Esophagus muscularis mucosa (tissue), 4 donors: ENCODE data around the gene ZNF22. TPM values are rescaled to one million over a fixed set of nuclear protein-coding genes. Genes with fewer than 3 reads are reported as not detected.

Experiments
- DNase-seq: peaks from one replicate; pipeline ENCODE4 v3.0.0-alpha.2; 2017; ENCODE audit errors: extremely low spot score
- H3K27ac ChIP-seq, 4 donors: fragments of 200-600 bp; sonication (generic); replicated peaks in 1 of 4; 1 replicate in 3 of 4; 2 replicates in 1 of 4; pipeline ENCODE4 v1.5.1; 2016 to 2019; ENCODE audit warnings: mild to moderate bottlenecking in 1 of 4
- H3K27me3 ChIP-seq, 4 donors: fragments of 200-600 bp; sonication (generic); one replicate each; pipeline versions ENCODE4 v1.5.1 to v1.6.0; 2016 to 2019
- H3K36me3 ChIP-seq, 4 donors: fragments of 200-600 bp; sonication (generic); one replicate each; pipeline ENCODE4 v1.5.1; 2016 to 2019
- H3K4me1 ChIP-seq, 4 donors: fragments of 200-600 bp; sonication (generic); one replicate each; pipeline ENCODE4 v1.5.1; 2016 to 2019
- H3K4me3 ChIP-seq, 4 donors: fragments of 200-600 bp; sonication (generic); 1 replicate in 2 of 4; 2 replicates in 2 of 4; pipeline ENCODE4 v1.5.1; 2016 to 2019; ENCODE audit warnings: mild to moderate bottlenecking in 4 of 4, moderate library complexity in 1 of 4
- H3K9me3 ChIP-seq, 4 donors: fragments of 200-600 bp; sonication (generic); 1 replicate in 3 of 4; 2 replicates in 1 of 4; pipeline ENCODE4 v1.5.1; 2016 to 2019
- EP300 ChIP-seq: sonication (generic); formaldehyde crosslinking; IDR thresholded peaks from one replicate; pipeline ENCODE4 v1.6.1; 2017; ENCODE audit warnings: antibody characterized with exemption
- POLR2A ChIP-seq: fragments of 450-650 bp; IDR thresholded peaks from one replicate; pipeline ENCODE4 v1.6.1; 2017; ENCODE audit warnings: antibody characterized with exemption, moderate library complexity, mild to moderate bottlenecking, low read depth
- POLR2AphosphoS5 ChIP-seq, 2 donors: sonication (generic); formaldehyde crosslinking; IDR thresholded peaks; one replicate each; pipeline ENCODE4 v1.6.1; 2017; ENCODE audit warnings: antibody characterized with exemption in 2 of 2
- WGBS: methylation state at CpG from one replicate; pipeline ENCODE4 v1.1.5; 2018; 5-methylcytosine and 5-hydroxymethylcytosine counted together
- intact Hi-C: fragments of 100-400 bp; cut with DNase I; formaldehyde crosslinking; loops from one replicate; pipeline ENCODE4 v1.15.1; 2023
- total RNA-seq, 4 donors: library from RNA; depleted of rRNA; stranded (reverse); fragments of >200 nt; gene quantifications; one replicate each; pipeline versions ENCODE4 v1.1.0 to v1.2.1, GENCODE V29; 2016
- TF ChIP-seq, protein P1 (sequence below), 3 experiments: fragments of 200-600 bp in 2 of 3; fragments of 450-650 bp in 1 of 3; sonication (generic) in 2 of 3; IDR thresholded peaks; one replicate each; pipeline ENCODE4 v1.5.1; 2017 to 2019; ENCODE audit warnings: antibody characterized with exemption in 3 of 3, mild to moderate bottlenecking in 2 of 3, moderate library complexity in 1 of 3

Gene ZNF22
- total RNA-seq, 4 donors from 2014 or later = 17.5 to 24.4 (median 19.5) TPM

DNA sequence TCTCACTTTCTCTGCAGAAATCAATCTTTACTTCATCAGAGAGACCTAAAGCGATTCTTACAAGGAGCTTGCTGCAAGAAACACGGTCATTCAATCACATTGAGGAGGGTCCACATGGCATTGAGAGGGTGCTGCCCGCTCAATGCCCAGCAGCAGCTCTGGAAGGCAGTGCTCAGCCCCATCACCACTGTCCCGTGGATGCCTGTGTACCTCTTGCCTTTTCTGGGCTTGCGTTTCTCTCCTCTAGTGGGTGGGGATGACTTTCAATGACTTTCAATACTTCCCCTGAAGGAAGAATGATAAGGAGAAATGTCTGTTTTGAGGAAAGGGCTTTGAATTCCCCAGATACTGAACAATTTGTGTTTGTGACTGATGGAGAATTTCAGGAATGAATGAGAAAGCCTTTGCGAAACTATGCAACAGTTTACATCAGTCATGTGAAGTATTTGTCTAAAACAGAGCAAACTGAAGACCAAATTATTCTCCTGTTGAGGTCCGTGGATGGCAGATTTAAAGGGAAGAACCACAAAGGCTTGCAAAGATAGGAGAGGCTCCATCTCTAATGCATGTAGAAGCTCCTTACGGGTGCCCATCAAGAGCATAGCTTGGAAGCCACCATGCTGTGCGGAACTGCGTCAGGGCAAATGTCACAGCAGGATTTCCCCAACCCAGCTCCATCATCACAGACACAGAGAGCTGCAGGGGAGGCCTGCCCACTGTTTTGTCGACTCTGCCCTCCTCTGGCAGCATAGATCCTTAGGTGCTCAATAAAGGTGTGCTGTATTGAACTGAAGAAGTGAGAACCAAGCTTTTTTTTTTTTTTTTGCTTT is 6.6 kb upstream of the ZNF22 start:
- Histone ChIP-seq H3K9me3 (no peaks in the 10 kb centered on the region), H3K4me1 (peaks cover 83 to 94% (median 88%) of the 10 kb centered on the region in 4 donors), H3K36me3 (peaks cover 4 to 47% (median 37%) of the 10 kb centered on the region in 4 donors), H3K27me3 (no peaks in the 10 kb centered on the region), H3K27ac (peak overlapping the region; percentile 90 to 95 (median 92)), H3K4me3 (no peak overlapping the region)
- DNase-seq = peak; percentile 86
- TF ChIP-seq, protein P1, sequence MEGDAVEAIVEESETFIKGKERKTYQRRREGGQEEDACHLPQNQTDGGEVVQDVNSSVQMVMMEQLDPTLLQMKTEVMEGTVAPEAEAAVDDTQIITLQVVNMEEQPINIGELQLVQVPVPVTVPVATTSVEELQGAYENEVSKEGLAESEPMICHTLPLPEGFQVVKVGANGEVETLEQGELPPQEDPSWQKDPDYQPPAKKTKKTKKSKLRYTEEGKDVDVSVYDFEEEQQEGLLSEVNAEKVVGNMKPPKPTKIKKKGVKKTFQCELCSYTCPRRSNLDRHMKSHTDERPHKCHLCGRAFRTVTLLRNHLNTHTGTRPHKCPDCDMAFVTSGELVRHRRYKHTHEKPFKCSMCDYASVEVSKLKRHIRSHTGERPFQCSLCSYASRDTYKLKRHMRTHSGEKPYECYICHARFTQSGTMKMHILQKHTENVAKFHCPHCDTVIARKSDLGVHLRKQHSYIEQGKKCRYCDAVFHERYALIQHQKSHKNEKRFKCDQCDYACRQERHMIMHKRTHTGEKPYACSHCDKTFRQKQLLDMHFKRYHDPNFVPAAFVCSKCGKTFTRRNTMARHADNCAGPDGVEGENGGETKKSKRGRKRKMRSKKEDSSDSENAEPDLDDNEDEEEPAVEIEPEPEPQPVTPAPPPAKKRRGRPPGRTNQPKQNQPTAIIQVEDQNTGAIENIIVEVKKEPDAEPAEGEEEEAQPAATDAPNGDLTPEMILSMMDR (IDR thresholded peaks at IDR 0.05) = no peak
- peak in 1 of 2 donors; percentile 12 for TF ChIP-seq POLR2AphosphoS5 (IDR thresholded peaks at IDR 0.05)
- WGBS = 82% methylated on average over 11 of the region's 11 CpGs
- intact Hi-C loops = no loop called here

DNA sequence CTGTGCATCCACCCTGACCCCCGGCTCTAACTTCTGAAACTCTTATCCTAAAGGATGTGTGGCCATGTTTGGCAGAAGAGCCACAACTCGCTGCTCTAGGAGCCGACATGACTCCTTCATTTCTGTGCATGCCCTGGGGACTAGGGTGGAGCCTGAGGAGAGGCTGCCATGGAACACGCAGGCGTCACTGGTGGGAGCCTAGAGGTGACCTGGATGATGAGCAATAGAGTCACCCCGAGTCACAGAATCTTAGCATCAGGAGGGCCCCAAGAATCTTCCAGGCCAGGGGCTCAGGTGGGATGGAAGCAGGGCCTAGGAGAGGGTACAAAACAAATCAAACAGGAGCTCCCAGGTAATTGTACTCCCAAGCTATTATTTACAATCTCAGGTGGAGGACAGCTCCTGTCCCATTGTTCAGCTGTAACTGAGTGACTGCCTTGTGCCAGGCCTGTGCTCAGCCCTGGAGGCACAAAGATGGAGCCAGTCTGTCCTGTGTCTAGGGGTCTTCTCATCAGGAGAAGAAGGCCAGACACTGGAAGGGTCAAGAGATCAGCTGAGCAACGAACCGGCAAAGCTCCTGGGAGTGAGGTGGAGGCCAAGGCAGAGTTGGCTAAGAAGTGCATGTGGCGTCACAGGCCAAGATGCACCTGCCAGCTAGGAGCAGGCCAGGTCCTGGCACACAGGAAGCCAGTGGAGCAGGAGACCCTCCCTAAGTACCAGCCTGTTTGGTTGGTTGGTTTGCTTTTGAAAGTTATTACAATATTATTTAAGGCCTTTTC is 5.8 kb upstream of the ZNF22 start:
- TF ChIP-seq POLR2AphosphoS5 (IDR thresholded peaks at IDR 0.05) = no peak
- no peak for TF ChIP-seq EP300
- no peak for TF ChIP-seq POLR2A
- TF ChIP-seq, protein P1 (IDR thresholded peaks at IDR 0.05) = no peak
- H3K27me3 ChIP-seq = no peaks in the 10 kb centered on the region
- peaks cover 89 to 98% (median 95%) of the 10 kb centered on the region in 4 donors for H3K4me1 ChIP-seq
- peak overlapping the region; percentile 90 to 95 (median 92) for H3K27ac ChIP-seq
- intact Hi-C loops = no loop called here
- peak; percentile 91 for DNase-seq
- WGBS = 82% methylated on average over 8 of the region's 9 CpGs
- peaks cover 4 to 39% (median 29%) of the 10 kb centered on the region in 4 donors for H3K36me3 ChIP-seq
- no peak overlapping the region for H3K4me3 ChIP-seq
- no peaks in the 10 kb centered on the region for H3K9me3 ChIP-seq

DNA sequence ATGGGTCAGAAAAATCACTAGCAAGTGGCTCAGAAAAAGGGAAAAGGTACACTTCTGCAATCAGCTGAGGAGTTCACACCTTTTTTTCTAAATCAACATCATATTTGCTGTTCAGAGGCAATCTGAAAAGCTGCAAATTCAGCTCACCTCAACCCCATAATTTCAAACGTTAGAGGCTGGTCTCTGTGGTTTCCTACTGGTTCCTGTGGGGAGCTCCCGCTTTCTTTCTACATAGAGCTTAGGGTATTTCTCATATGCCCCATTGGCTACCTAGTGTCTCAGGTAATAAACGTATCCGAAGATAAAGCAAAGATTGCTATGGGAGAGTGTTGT is 5.2 kb upstream of the ZNF22 start:
- no peak overlapping the region for H3K4me3 ChIP-seq
- no peaks in the 10 kb centered on the region for H3K27me3 ChIP-seq
- intact Hi-C loops = no loop called here
- H3K9me3 ChIP-seq = no peaks in the 10 kb centered on the region
- peaks cover 4 to 35% (median 25%) of the 10 kb centered on the region in 4 donors for H3K36me3 ChIP-seq
- H3K4me1 ChIP-seq = peaks cover 89 to 99% (median 93%) of the 10 kb centered on the region in 4 donors
- WGBS = 37% methylated on average over 4 of the region's 4 CpGs
- H3K27ac ChIP-seq = peak overlapping the region; percentile 90 to 95 (median 92)
- TF ChIP-seq, protein P1 (IDR thresholded peaks at IDR 0.05) = no peak
- TF ChIP-seq POLR2A (no peak), POLR2AphosphoS5 (IDR thresholded peaks at IDR 0.05) (no peak), EP300 (no peak)
- DNase-seq = peak; percentile 82

GRCh38 chr10:44995914-44996669 is 4.6 kb upstream of the ZNF22 start:
- peaks cover 85 to 95% (median 89%) of the 10 kb centered on the region in 4 donors for H3K4me1 ChIP-seq
- H3K9me3 ChIP-seq = no peaks in the 10 kb centered on the region
- peak; percentile 92 for DNase-seq
- peaks cover 4 to 29% (median 23%) of the 10 kb centered on the region in 4 donors for H3K36me3 ChIP-seq
- intact Hi-C loops = no loop called here
- H3K4me3 ChIP-seq = peak overlapping the region in 2 of 4 donors; percentile 0 to 2
- H3K27me3 ChIP-seq = no peaks in the 10 kb centered on the region
- TF ChIP-seq POLR2A = no peak
- peak; percentile 0 for TF ChIP-seq EP300
- TF ChIP-seq POLR2AphosphoS5 (IDR thresholded peaks at IDR 0.05) = peak; percentile 69 to 89
- TF ChIP-seq, protein P1 (IDR thresholded peaks at IDR 0.05) = no peak
- 18% methylated on average over 8 of the region's 9 CpGs for WGBS
- H3K27ac ChIP-seq = peak overlapping the region; percentile 90 to 95 (median 92)
